HepG2 (cell line): Measurements from ENCODE around the gene MAFB.

Experiments used
- BCLAF1 ChIP-seq: fragments of 450-650 bp; IDR thresholded peaks from 2 replicates; pipeline ENCODE4 v1.6.1; 2017; ENCODE audit warnings: mild to moderate bottlenecking
- MTF2 ChIP-seq: sonication (generic); formaldehyde crosslinking; IDR thresholded peaks from 2 replicates; pipeline ENCODE4 v1.5.0; 2020; ENCODE audit warnings: missing genetic modification reagents, borderline replicate concordance
- ZBTB20 ChIP-seq: sonication (generic); formaldehyde crosslinking; IDR thresholded peaks from 2 replicates; pipeline ENCODE4 v1.8.1; 2023; ENCODE audit warnings: missing genetic modification reagents, low read depth, mild to moderate bottlenecking, borderline replicate concordance

DNA sequence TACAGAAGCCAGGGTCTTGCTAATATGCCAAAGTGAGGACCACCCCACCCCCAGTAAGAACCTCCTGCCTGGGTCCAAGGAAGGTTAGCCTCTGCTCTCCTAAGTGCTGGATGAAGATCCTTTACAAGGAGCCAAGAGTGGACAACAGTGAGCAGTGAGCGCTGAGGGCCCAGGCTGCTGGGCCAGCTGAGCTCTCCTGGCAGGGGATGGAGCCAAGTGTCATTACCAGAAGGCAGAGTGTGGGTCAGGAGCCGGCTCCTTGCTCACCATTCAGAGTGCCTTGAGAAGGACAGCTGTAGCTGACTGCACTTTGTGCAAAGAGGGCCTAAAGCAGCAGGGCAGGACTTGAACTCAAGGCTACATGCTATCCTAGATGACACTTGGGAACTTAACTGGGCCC lies 16.9 kb downstream of the MAFB start:
- TF ChIP-seq ZBTB20 (CRISPR knock-in tag) (no peak), MTF2 (CRISPR knock-in tag) (no peak), BCLAF1 (no peak)
